ENCODE results near the gene TBXA2R. TPM values are rescaled to one million over a fixed set of nuclear protein-coding genes. Genes with fewer than 3 reads are reported as not detected.
"Not testable (repeated sequence)": the region's sequence is repeated elsewhere in the genome, so short reads cannot be mapped to it uniquely, and the experiment has no call there.

TBXA2R gene
- total and polyA plus RNA-seq, 2 donors (not counting 3 experiments of a cell fraction or from before 2014, with no cell fraction given): 2.4 to 2.9 TPM

DNA sequence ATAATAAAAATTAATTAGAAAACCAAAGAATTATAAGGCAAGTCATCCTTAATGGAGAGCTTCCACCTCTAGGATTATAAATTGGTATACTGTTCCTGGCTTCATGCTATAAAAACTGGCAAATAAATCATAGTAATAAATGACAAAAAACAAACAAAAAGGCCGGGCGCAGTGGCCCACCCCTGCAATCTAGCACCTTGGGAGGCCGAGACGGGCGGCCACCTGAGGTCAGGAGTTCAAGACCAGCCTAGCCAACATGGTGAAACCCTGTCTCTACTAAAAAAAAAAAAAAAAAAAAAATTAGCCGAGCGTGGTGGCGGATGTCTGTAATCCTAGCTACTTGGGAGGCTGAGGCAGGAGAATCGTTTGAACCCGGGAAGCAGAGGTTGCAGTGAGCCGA lies 36.6 kb downstream of the TBXA2R start:
- H3K9me1 ChIP-seq (replicated peaks; ENCODE audit: control insufficient read depth, extremely low read depth, insufficient read depth, low read length); H3K36me3 ChIP-seq (ENCODE audit: control insufficient read depth in 2 of 2, extremely low read depth in 1 of 2, insufficient read depth in 2 of 2, low read length in 2 of 2); BruUV-seq (replicated peaks); dilution Hi-C loops (cut with MboI; ENCODE audit: extremely low pct_ligation_motif_present, low sequenced_read_pairs); FAIRE-seq; H4K20me1 ChIP-seq (replicated peaks; ENCODE audit: control insufficient read depth, extremely low read depth, insufficient read depth, low read length); POLR2A ChIA-PET; H3K27me3 ChIP-seq (ENCODE audit: control insufficient read depth in 2 of 2, insufficient read depth in 2 of 2, low read length in 2 of 2); H3K4me1 ChIP-seq (ENCODE audit: control insufficient read depth, extremely low read depth, insufficient read depth, low read length); H3K9ac ChIP-seq (replicated peaks; ENCODE audit: extremely low read depth, insufficient read depth, low read length); H3K27ac ChIP-seq (ENCODE audit: insufficient read depth, low read depth, low read length); H2AFZ ChIP-seq (ENCODE audit: low read depth, low read length); H3K4me2 ChIP-seq (ENCODE audit: insufficient read depth, low read length); H3K4me3 ChIP-seq (replicated peaks in 1 of 3; ENCODE audit: insufficient read depth in 1 of 3, low read depth in 1 of 3, low read length in 3 of 3); H3K79me2 ChIP-seq (ENCODE audit: control insufficient read depth, insufficient read depth, low read length); DNase-seq (ENCODE audit: low read depth, low spot score); H3K9me3 ChIP-seq (replicated peaks; ENCODE audit: control insufficient read depth, insufficient read depth, low read length): not testable (repeated sequence)
- intact Hi-C loops (cut with micrococcal nuclease): loop anchor here (5.0 kb wide), 2 partner anchors 37 to 102 kb away; partner anchors contain the start of gene TBXA2R
- CTCF ChIA-PET: interaction anchor here (0.7 to 0.9 kb wide), 2 partner anchors 10 to 13 kb away, joined by 4 to 5 read pairs; no protein-coding TSS in a partner anchor

DNA sequence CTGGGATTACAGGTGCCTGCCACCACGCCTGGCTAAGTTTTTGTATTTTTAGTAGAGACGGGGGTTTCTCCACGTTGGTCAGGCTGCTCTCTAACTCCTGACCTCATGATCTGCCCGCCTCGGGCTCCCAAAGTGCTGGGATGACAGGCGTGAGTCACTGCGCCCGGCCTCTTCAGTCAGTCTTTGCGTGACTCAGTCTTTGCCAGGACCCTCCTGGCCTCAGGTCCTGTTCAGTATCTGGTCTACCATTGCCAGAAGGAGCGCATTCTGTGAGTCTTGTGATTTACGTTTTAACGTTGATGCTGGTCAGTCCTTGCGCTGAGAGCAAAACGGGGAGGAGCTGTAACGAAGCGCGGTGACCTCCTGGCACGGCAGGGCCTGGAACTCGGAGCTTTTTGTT lies 41.5 kb downstream of the TBXA2R start:
- CTCF ChIA-PET: interaction anchor here (1.6 kb wide), 1 partner anchor 9 kb away, joined by 3 read pairs; no protein-coding TSS in a partner anchor
- Histone ChIP-seq H3K4me1 (ENCODE audit: control insufficient read depth, extremely low read depth, insufficient read depth, low read length) (no peaks in the 10 kb centered on the region), H3K4me3 (replicated peaks in 1 of 3; ENCODE audit: insufficient read depth in 1 of 3, low read depth in 1 of 3, low read length in 3 of 3) (no peak overlapping the region), H3K27ac (ENCODE audit: insufficient read depth, low read depth, low read length) (no peak overlapping the region), H2AFZ (ENCODE audit: low read depth, low read length) (no peak overlapping the region), H3K79me2 (ENCODE audit: control insufficient read depth, insufficient read depth, low read length) (no peaks in the 10 kb centered on the region), H3K9me1 (replicated peaks; ENCODE audit: control insufficient read depth, extremely low read depth, insufficient read depth, low read length) (no peaks in the 10 kb centered on the region), H3K9ac (replicated peaks; ENCODE audit: extremely low read depth, insufficient read depth, low read length) (no peak overlapping the region), H3K27me3 (ENCODE audit: control insufficient read depth in 2 of 2, insufficient read depth in 2 of 2, low read length in 2 of 2) (no peaks in the 10 kb centered on the region), H3K9me3 (replicated peaks; ENCODE audit: control insufficient read depth, insufficient read depth, low read length) (no peaks in the 10 kb centered on the region), H3K4me2 (ENCODE audit: insufficient read depth, low read length) (no peak overlapping the region), H4K20me1 (replicated peaks; ENCODE audit: control insufficient read depth, extremely low read depth, insufficient read depth, low read length) (no peaks in the 10 kb centered on the region), H3K36me3 (ENCODE audit: control insufficient read depth in 2 of 2, extremely low read depth in 1 of 2, insufficient read depth in 2 of 2, low read length in 2 of 2) (no peaks in the 10 kb centered on the region)
- FAIRE-seq: no peak
- dilution Hi-C loops (cut with MboI; ENCODE audit: extremely low pct_ligation_motif_present, low sequenced_read_pairs): no loop called here
- TF ChIP-seq GATA2 (IDR thresholded peaks at IDR 0.05; ENCODE audit: insufficient read depth, insufficient read length, low read depth, low read length) (no peak), MYC (IDR thresholded peaks at IDR 0.05; ENCODE audit: low read depth, low read length) (no peak), JUN (IDR thresholded peaks at IDR 0.05; ENCODE audit: borderline replicate concordance, insufficient read depth, insufficient read length, low read depth) (no peak), EZH2 (IDR thresholded peaks at IDR 0.05; ENCODE audit: borderline replicate concordance, low read depth, low read length, severe bottlenecking) (no peak), POLR2AphosphoS5 (IDR thresholded peaks at IDR 0.05; ENCODE audit: insufficient read depth, low read depth, low read length) (no peak), FOS (IDR thresholded peaks at IDR 0.05; ENCODE audit: borderline replicate concordance, insufficient read depth, low read length) (no peak), POLR2A (IDR thresholded peaks at IDR 0.05; ENCODE audit: low read depth, low read length) (no peak)
- TF ChIP-seq, protein P1, sequence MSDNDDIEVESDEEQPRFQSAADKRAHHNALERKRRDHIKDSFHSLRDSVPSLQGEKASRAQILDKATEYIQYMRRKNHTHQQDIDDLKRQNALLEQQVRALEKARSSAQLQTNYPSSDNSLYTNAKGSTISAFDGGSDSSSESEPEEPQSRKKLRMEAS (IDR thresholded peaks at IDR 0.05; ENCODE audit: insufficient read depth, insufficient read length): no peak
- TF ChIP-seq, protein P2, sequence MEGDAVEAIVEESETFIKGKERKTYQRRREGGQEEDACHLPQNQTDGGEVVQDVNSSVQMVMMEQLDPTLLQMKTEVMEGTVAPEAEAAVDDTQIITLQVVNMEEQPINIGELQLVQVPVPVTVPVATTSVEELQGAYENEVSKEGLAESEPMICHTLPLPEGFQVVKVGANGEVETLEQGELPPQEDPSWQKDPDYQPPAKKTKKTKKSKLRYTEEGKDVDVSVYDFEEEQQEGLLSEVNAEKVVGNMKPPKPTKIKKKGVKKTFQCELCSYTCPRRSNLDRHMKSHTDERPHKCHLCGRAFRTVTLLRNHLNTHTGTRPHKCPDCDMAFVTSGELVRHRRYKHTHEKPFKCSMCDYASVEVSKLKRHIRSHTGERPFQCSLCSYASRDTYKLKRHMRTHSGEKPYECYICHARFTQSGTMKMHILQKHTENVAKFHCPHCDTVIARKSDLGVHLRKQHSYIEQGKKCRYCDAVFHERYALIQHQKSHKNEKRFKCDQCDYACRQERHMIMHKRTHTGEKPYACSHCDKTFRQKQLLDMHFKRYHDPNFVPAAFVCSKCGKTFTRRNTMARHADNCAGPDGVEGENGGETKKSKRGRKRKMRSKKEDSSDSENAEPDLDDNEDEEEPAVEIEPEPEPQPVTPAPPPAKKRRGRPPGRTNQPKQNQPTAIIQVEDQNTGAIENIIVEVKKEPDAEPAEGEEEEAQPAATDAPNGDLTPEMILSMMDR (IDR thresholded peaks at IDR 0.05; ENCODE audit: extremely low read depth in 1 of 2, insufficient read depth in 1 of 2, low read depth in 1 of 2, low read length in 2 of 2): no peak
- no peak for DNase-seq (ENCODE audit: low read depth, low spot score)
- intact Hi-C loops (cut with micrococcal nuclease): no loop called here
- BruUV-seq (replicated peaks): no TSS peak
- POLR2A ChIA-PET: no interaction called here

All from endothelial cell of umbilical vein (primary cell).